ENCODE measurements around the gene TTC22.

TTC22 gene

DNA sequence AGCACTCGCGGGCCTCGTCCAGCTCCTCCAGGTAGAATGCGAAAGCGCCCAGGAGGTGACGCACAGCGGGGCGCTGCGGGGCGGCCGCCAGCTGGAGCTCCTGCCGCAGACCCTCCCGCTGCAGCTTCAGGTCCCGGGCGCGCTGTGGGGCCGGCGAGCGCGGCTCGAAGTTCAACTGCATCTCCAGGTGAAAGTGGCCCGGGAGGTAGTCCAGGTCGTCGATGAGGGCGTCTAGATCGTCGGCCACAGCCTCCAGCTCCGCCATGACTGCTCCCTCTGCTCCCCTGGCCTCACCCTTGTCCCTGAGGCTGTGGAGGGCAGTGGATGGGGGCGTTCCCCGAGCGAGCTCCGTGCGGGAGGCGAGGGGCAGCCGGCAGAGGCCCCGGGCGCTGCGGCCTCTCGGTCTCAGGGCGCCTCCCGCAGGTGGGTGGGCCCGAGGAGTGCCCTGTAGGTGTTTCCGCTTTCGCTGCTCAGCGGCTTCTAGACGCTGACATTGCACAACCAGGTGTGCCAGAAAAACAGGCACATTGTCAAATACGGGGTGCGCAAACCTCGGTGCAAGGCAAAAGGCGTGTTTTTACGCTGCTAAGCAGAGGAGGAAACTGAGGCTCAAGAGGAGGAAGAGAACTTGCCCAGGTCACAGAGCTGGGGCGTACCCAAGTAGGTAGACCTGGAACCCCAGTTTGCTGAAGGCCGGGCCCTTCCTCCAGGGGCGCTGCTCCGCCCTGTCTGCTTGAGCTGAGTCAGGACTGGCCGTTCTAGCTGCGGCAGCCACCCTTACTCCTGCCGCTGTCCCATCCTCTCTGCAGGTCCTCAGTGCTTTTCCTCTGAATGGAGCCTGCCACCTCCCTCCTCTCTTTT is at the start of gene TTC22:
TTC22 (minus strand) TSS at position 425 of the 861 bp plus-strand sequence; CDS start at position 265, 160 bp downstream.
- DNase-seq (ENCODE audit: low read depth in 2 of 2, low spot score in 1 of 2) = peak; percentile 40

DNA sequence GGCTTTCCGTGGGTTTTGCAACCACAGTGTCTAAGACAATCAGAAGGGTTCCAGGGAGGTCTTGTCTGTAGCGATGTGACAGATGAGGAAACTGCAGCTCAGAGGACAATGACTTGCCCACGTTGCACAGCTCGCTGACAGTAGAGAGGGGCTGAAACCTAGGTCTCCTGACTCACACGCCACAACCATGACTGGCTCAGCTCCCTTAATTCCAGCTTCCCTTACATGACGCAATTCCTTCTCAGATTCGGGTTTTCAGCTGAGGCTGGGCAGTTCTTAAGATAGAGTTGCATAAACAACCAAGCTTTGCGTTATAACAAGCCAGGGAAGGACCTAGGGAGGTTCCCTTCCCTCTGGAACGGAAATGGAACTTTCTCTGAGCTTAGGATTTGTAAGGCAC is 49.6 kb upstream of the TTC22 start:
- no peak for DNase-seq (ENCODE audit: low read depth in 2 of 2, low spot score in 1 of 2)

DNA sequence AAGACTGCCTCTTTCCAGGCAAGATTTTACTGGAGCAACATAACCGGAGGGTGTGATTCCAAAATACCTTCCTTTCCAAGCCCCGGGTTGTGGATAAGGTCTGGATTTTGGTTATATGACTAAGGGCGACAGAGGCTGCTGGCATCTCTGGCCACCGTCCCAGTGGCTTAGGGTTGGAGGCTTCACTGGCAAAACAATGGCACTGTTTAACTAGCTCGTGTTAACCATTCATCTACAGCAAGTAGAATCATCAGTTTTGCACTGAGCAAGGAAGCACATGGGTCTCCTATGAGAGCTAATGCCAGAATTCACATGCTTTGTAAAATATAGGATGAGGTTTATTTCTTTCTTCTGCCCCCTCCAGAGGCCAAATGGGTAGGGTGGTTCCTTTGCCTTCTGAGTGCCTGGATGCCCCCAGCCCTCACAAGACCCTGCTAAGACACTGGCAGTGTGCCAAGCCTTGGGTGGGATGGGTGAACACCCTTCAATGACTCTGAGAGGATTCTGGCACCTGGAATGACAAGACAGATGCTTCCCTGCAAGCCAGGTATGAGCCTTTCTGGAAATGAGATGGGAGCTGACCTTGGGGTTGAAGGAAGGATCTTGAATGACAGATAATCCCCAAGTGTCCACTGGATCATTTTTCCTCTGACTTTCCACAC is 49.1 kb upstream of the TTC22 start:
- no peak for DNase-seq (ENCODE audit: low read depth in 2 of 2, low spot score in 1 of 2)

DNA sequence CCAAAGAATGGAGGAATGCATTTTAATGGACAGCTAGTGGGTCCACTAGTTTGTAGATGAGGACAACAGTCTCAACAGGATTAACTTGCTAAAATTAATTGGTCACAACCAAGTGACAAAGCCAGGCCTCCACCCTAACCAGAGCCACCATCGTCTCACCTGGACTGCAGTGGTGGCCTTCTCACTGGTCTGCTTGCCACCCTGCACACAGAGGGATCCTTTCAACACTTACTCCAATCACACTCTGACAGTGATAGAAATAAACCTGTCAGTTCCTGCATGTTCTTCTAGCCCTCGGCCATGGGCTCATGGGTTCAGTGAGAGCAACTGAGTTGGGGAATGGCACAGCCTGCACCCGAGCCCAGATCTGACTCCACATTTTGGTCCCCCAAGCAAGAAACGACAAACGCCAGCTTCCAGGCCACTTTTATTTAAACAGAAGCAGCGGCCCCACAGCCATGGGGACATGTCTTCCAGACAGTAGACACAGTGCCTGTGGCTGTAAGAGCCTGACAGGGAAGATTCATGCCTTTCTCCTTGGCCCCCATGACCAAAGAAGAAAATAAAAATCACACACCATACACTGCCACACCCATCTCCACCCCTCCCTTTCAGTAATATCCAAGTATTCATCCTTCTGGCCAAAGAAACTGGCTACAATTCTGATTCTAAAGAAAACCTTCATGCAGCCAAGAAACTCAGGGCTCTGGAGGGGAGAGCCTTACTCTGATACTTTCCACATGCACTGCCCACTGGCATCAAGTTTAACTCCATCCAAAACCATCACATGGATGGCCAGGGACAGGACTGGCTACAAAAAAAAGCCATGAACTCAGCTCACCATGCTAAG is 48.3 kb upstream of the TTC22 start:
- DNase-seq (ENCODE audit: low read depth in 2 of 2, low spot score in 1 of 2) = no peak

DNA sequence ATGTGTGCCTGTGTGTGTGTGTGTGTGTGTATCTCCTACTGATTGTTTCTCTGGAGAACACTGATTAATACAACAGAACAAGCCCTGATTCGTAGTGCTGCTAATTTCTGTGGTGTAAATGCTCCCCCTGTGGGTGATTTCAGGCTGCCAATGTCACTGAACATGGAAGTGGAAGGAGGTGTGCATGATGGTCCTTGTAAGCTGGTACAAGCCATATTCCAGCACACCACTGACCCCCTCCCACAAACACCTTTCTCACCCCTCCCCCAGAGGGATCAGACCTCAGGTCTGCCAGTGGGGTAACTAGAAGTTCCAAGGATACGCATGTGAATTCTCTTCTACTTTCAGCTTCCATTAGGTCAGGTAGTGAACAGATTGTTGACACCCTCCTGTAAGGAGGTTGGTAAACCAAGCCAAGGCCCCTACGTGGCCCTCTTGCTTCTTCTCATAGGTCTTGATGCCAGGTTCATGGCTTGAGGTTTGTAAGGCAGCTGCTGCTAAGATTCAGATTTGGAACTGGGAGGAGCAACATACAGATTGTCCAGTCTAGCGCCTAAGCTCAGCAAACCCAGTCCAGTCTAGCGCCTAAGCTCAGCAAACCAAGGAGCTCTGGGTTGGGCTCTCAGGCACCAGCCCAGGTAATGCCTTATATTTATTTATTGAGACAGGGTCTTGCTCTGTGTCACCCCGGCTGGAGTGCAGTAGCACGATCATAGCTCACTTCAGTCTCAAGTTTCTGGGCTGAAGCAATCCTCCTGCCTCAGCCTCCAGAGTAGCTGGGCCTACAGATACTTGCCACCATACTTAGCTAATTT is 47.2 kb upstream of the TTC22 start:
- DNase-seq (ENCODE audit: low read depth in 2 of 2, low spot score in 1 of 2) = no peak

DNA sequence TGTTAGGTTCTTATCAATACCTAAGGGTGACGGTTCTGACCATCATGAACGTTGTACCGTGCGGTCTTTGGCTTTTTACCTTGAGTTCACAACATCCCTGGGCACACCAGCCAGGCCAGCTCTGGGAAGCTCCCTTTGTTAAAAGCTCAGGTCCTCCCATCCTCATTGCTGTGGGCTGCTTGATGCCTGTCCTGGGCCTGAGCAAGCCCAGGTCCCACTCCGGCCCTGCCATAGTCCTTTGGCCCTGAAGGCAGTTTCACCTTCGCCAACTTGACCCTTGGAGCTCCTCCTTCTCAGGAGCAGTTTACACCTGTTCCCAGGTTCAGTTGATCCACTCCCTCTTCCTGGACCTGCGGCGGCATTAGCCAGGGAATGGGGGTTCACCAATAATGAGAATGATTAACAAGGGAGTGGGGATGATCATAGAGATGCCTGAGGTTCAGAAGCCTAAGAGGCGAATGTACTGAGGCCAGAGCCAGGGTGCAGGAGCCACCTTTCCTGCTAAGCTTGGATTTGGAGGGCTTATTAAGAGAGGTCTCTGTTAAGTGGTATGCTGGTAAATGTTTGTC is 45.7 kb upstream of the TTC22 start:
- no peak for DNase-seq (ENCODE audit: low read depth in 2 of 2, low spot score in 1 of 2)

DNA sequence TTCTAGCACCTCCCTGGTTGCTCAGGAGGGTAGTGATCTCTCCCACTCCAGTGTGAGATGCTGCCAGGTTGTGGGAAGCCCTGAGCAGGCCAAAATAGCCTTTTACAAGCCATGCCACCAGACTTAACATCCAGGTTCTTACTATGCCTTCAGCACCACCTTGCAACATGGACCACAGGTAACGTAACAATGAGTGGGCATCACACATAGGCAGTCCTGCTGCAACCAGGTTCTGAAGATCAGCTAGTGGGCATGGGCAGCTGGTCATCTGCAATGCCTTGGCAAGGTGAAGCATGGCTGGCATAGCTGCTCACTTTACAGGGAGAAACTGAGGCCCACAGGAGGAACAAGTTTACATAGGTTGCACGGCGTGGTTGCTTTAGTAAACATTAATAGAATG is 45.2 kb upstream of the TTC22 start:
- no peak for DNase-seq (ENCODE audit: low read depth in 2 of 2, low spot score in 1 of 2)

DNA sequence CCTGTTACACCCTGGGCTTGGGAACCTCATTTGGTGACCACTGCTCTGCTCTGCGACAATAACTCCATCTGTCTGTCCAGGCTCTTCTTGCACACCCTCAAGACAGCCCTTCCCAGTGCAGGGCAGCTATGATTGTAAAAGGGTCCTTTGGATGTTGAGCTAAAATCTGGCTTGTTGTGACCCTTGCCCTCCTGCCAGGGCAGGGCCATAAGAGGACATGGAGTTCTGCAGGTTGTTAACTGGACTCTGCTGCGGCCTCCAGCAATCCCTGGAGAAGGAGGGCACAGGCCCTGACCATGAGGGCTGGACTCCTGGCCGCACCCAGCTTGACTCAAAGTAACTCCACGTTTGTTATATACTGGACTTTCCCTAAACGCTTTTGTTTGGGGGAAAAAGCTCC is 44.6 kb upstream of the TTC22 start:
- no peak for DNase-seq (ENCODE audit: low read depth in 2 of 2, low spot score in 1 of 2)

DNA sequence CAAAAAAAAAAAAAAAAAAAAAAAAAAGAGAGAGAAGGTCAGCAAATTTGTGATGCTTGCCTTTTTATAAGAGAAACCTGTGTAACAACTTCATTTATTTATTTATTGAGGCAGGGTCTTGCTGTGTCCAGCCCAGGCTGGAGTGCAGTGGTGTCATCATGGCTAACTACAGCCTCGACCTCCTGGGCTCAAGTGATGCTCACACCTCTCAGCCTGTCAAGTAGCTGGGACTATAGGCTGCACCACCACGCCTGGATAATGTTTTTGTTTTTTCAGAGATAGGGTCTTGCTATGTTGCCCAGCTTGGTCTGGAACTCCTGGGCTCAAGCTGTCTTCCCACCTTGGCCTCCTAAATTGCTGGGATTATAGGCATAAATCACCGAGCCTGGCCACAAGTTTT is 43.4 kb upstream of the TTC22 start:
- no peak for DNase-seq (ENCODE audit: low read depth in 2 of 2, low spot score in 1 of 2)

DNA sequence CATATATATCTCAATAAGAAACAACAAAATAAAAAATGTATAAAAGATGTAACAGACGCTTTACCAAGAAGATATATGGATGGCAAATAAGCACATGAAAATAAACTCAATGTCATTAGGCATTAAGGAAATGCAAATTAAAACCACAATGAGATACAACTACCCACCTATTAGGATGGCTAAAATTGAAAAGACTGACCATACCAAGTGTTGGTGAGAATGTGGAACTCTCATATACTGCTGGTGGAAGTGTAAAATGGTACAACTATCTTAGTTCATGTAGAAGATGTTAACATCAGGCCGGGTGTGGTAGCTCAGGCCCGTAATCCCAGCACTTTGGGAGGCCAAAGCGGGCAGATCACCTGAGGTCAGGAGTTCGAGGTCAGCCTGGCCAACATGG is 42.3 kb upstream of the TTC22 start:
- DNase-seq (ENCODE audit: low read depth in 2 of 2, low spot score in 1 of 2) = no peak

DNA sequence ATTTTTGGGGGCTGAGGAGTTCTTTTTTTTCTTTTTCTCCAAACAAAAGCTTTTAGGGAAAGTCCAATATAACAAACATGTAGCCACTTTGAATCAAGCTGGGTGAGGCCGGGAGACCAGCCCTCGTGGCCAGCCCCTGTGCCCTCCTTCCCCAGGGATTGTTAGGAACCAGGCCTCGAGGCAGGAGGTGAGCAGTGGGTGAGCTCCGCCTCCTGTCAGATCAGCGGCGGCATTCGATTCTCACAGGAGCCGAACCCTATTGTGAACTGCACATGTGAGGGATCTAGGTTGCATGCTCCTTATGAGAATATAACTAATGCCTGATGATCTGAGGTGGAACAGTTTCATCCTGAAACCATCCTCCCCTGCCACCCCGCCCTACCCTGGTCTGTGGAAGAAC is 41.8 kb upstream of the TTC22 start:
- no peak for DNase-seq (ENCODE audit: low read depth in 2 of 2, low spot score in 1 of 2)

DNA sequence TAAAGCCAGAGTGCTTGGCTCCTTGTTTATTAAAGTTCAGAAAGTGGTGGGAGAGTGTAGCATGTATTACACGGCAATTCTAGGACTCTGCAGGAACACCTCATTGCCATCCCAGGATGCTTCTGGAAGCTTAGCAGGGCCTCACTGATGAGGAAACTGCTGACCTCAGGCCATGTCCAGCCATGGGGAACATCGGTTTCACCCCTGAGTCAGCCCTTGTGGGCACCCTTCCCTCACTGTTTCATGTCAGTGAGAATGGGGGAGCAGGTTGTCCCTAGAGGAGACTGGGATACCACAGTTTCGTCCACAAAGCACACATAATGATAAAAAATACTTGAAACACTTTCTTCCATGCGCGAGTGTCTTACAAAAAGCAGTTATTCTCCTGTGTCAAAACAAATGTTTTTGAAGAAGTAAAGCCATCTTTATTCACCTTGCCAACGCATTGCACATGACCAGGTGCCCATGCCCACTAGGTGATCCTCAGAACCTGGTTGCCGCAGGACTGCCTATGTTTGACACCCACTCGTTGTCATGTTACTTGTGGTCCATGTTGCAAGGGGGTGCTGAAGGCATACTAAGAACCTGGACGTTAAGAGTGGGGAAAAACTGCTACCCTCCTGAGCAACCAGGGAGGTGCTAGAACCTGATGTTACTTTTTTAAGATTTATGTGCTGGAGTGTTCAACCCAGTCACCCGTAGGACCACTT is 41.2 kb upstream of the TTC22 start:
- no peak for DNase-seq (ENCODE audit: low read depth in 2 of 2, low spot score in 1 of 2)

DNA sequence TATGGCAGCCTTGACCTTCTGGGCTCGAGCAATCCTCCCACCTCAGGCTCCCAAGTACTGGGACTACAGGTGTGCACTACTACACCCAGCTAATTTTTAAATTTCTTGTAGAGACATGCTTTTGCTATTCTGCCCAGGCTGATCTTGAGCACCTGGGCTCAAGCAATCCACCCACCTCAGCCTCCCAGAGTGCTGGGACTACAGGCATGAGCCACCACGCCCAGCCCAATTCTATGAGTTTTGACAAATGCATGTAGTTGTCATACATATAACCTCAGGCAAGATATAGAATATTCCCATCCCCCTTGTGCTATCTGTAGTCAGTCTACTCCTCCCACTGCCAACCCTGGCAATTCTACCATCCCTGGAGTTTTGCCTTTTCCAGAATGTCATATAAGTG is 38.7 kb upstream of the TTC22 start:
- DNase-seq (ENCODE audit: low read depth in 2 of 2, low spot score in 1 of 2) = no peak

DNA sequence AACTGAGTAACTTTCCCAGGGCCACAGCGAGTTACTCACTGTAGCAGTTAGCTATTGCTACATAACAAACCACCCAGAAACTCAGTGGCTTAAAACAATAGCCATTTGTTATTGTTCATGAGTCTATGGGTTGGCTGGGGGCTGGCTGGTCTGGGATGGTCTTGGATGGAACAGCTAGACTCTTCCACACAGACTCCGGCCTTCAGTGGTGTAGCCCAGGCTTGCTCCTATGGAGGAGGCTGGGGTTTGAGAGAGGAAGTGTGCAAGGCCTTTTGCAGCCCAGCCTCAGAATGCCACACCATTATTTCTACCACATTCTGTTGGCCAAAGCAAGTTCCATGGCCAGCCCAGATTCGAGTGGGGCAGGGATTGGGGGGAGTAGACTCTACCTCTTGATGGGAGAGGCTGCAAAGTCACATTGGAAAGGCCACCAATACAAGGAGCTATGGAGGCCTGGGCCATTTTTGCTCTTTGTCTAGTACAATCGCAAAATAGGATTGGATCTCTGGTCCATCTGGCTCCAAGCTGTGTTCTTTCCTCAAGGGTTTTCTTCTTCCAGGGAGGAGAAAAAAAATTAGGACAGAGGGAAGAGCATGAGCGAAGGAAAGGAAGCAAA is 37.5 kb upstream of the TTC22 start:
- DNase-seq (ENCODE audit: low read depth in 2 of 2, low spot score in 1 of 2) = no peak

DNA sequence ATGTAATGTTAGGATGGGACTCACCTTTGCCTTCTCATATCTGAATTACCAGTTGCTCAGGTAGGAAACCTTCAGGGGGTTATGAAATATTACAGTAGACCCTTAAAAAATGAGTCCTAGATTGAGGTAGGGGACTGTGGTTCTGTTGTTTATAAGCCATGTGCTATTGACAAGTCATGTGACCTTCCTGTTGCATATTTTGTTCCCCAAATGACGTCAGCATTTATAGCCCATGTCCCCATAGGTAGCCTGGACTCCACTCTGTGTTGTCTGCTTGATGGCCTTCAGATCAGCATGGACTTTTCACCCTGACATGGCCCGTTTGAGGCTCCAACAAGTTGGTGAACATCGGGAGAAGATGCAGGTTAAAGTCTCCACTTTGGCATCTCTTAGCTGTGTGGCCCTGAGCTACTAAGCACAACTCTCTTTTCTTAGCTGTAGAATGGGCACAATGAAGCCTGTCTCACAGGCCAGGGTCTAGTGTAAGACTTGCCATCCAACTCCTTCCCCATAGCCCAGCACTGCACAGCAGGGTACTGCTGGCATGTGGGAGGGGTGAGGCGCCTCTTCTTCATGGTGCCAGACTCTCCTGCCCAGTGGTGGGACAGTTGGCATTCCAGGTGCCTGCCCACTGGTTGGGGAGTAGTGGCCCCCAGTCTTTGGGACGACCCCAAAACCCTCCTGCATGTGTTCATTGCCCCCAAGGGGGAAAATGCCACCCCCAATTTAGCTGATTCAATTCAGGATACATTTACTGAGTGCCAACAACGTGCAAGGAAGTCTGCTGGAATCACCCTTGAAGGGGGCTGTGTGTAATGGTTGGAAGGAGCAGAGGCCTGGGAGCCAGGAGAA is 36.1 kb upstream of the TTC22 start:
- no peak for DNase-seq (ENCODE audit: low read depth in 2 of 2, low spot score in 1 of 2)

DNA sequence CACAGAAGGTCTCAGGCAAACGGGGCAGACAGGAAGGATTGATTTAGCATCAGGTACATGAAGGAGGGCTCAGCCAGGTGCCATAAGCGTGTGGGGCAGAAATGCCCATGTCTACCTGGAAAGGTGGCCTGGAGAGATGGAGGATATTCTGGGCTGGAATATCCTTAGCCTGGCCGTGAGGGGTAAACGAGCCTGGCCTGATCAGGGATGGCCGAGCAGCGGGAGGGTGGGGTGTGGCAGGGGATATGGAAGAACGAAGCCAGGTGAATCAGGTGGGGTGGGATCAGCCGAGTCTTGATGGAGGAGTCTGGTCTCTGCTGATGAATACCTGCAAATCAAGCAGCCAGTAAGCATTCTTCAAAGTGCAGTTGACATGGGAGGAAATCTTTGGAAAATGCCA is 35.5 kb upstream of the TTC22 start:
- DNase-seq (ENCODE audit: low read depth in 2 of 2, low spot score in 1 of 2) = no peak

DNA sequence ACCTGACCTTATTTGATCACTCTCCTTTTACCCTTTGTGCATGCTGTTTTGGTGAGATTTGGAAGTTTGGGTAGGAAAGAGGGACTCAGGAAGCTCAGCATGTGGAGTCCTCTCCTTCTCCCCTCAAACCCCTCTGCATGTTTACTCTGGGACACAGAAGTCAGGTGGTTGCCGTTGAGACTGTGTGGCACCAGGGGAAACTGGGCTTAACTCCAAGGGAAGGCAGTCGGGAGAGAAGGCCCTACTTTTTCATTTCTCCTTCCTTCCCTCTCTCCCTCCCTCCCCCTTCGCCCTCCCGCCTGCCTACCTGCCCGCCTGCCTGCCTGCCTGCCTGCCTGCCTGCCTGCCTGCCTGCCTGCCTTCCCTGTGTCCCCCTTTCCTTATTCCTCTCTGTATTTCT is 34.8 kb upstream of the TTC22 start:
- no peak for DNase-seq (ENCODE audit: low read depth in 2 of 2, low spot score in 1 of 2)

DNA sequence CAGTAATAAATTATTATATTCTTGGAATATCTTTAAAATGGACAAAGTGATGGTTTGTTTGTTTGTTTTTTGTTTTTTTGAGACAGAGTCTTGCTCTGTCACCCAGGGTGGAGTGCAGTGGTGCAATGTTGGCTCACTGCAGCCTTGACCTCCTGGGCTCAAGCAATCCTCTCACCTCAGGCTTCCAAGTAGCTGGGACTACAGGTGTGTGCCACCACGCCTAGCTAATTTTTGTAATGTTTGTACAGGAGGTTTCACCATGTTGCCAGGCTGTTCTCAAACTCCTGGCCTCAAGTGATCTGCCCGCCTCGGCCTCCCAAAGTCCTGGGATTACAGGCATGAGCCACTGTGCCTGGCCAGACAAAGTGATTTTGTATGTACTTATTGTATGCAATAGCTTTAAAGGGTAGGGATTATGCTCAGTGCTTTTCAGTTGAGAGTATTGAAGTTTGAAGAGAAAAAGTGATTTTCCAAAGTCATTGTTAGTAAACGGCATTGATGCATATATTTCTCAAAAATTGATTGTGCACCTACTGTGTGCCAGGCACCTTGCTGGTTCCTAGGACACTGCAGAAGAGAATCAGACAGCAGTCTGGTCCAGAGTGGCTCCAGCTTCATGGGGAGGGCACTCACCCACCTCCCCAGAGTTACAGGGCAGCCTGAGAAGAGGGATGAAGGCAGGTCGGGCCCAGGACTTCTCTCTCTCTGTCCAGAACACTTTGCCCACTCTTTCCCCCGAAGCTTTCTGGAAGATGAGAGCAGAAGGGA is 34.2 kb upstream of the TTC22 start:
- DNase-seq (ENCODE audit: low read depth in 2 of 2, low spot score in 1 of 2) = no peak

All from stimulated activated CD8-positive, alpha-beta memory T cell treated with anti-CD3 and anti-CD28 coated beads, Interleukin-4, amount 100 ng/mL, for 1 hour (primary cell).